HG03558 (cell line): ENCODE measurements around the gene PRKAG2.

Experiments
- ATAC-seq: cut with Tn5 transposase; IDR thresholded peaks from one replicate; pipeline ENCODE4 v1.9.1; 2021; ENCODE audit warnings: moderate number of reproducible peaks; ENCODE audit not compliant: unreplicated experiment; ENCODE audit errors: extremely low read depth

Gene PRKAG2

GRCh38 chr7:151723321-151723720 lies 153.6 kb downstream of the PRKAG2 start:
- ATAC-seq: no peak

GRCh38 chr7:151722533-151722932 lies 154.4 kb downstream of the PRKAG2 start:
- ATAC-seq: no peak

- no peak for ATAC-seq
Observed at GRCh38 chr7:151721694-151722093, 155.2 kb downstream of the PRKAG2 start.

GRCh38 chr7:151721236-151721635 lies 155.7 kb downstream of the PRKAG2 start:
- ATAC-seq: no peak

DNA sequence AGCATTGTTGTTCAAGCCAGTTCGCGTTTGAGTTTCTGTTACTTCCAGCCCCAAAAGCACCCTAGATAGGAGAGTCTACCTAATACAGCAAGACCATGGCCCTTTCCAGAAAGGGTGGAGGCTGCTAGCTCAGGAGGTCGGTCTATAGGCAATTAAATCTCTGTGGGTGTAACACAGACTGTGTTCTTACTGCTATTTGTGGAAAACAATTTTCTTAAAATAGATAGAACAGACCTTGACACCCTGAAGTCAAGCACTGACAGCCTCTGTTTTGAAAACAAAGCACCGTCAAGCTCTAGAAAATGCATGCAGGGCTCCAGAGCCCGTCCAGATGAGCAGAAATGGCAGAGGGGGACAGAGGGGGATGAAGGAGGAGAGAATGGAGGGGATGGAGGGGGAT lies 156.6 kb downstream of the PRKAG2 start:
- ATAC-seq: no peak

DNA sequence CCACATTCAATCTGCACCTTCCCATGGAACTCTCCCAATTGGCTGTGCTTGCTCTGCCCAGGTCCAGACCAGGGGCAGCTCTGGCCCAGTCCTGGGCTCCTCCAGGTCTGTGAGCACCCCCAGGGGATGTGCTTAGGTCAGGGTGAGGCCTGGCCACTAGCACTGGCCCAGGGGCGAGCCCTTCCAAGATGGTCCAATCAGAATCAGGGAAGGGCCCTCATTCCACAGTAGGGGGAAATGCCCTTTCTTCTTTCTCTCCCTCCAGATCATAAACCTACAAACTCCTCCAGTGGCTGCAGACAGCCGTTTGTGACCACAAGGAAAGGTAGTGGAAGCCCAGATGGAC lies 157.0 kb downstream of the PRKAG2 start:
- ATAC-seq: no peak

GRCh38 chr7:151719031-151719896 lies 157.7 kb downstream of the PRKAG2 start:
- no peak for ATAC-seq

DNA sequence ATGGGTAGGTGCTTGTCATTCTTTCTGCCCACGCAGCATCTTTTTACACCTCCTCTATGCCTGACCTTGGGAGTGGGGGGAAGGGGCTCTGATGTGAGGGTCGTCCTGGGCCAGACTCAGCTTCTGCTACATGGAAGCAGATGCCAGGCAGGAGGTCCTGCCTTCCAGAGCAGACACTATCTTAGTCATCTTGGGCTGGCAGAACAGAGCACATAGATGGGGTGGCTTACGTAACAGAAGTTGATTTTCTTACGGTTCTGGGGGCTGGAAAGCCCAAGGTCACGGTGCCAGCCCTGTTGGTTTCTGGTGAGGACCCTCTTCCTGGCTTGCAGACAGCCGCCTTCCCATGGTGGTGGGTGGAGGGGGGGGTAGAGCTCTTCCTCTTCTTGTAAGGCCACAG lies 159.0 kb downstream of the PRKAG2 start:
- no peak for ATAC-seq

DNA sequence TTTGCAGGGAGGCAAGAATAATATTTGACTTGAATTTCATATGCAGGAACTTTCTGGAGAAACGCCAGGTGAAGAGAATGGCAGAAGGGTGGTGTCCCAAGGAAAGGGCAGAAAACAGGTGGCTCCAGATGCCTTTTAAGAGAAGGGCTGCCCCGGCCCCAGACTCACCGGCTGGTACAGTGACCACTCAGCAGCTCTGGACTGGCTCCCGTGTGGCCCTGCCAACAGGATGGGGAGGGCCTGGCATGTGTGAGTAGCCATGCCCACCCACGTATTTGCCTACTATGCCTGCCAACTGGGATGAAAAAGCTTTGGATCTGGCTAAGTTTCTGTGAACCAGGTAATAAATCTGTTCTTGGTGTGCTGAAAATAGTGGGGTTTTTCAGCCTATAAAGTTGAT lies 159.5 kb downstream of the PRKAG2 start:
- no peak for ATAC-seq

DNA sequence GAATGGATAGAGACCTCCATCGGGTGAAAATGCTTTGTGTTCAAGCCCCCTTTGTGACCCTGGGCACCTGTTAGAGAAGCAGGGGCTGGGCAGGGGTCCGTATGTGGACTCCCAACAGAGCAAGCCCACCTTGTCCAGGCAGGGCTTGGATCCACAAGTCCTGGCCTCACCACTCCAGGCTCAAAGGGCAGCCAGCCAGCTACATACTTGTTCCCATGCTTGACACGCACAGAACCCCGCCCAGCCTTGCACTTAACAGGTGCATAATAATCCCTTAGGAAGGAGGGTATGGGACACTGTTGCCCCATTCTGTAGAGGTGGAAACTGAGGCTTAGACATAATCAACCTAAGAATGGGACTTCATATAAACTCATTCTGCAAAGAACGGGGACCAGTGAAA lies 160.6 kb downstream of the PRKAG2 start:
- no peak for ATAC-seq

- no peak for ATAC-seq
Observed at GRCh38 chr7:151715666-151716315, 161.1 kb downstream of the PRKAG2 start.

GRCh38 chr7:151714201-151714600 lies 162.7 kb downstream of the PRKAG2 start:
- no peak for ATAC-seq

DNA sequence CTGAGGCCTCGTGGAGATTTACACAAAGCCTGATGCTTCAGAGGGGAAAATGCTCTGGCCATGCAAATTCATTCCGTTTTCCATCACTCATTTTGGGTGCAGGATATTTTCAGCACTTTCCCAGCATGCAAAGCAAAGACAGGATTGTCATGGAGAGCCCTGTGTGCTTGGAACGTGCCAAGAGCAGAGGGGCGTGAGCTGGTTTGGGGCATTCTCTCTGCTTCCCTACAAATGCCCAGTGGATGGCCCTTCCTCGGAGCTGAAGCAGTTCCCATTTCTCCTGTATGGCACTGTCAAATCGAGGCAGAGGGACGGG lies 164.1 kb downstream of the PRKAG2 start:
- no peak for ATAC-seq

DNA sequence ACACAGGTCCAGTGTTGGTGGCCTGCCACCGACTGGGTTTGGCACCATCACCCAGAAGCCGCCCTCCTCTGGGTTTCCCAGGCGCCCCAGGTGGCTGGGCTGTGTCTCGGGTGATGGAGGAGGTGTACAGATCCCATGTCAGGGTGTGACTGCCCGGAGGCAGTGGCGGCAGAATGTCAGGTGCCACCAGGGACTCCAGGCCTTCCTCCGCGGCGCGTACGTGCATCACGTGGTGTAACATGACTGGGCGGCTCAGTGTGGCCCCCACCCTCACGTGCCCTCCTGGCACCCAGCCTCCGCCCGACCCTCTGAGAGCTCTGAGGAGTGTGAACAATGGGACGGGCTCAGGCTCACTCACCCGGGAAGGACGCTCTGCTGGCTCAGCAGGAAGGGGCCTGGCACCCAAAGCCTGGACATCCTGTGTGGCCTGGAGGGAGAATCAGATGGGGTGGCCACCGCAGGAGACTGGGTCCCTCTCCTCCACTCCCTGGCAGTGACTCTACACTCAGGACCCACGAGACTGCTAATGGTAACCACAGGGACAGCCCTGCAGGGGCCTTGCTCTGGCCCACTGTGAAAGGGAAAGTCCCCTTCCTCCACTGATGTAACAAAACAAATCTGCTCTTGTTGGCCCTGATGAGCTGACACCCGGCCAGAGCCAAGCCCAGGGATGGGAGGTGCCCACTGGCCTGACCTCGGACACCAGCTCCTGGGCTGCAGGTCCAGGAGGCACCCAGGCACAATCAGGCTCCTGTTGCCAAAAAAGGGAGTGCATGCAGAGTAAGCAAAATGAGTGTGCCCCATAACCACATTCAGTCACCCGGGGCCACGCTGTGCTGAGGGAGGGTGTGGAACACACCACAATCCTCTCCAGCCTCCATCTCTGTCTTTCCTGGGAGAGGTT lies 164.8 kb downstream of the PRKAG2 start:
- ATAC-seq: no peak

- ATAC-seq: no peak
Observed at GRCh38 chr7:151711435-151711872, 165.5 kb downstream of the PRKAG2 start.

DNA sequence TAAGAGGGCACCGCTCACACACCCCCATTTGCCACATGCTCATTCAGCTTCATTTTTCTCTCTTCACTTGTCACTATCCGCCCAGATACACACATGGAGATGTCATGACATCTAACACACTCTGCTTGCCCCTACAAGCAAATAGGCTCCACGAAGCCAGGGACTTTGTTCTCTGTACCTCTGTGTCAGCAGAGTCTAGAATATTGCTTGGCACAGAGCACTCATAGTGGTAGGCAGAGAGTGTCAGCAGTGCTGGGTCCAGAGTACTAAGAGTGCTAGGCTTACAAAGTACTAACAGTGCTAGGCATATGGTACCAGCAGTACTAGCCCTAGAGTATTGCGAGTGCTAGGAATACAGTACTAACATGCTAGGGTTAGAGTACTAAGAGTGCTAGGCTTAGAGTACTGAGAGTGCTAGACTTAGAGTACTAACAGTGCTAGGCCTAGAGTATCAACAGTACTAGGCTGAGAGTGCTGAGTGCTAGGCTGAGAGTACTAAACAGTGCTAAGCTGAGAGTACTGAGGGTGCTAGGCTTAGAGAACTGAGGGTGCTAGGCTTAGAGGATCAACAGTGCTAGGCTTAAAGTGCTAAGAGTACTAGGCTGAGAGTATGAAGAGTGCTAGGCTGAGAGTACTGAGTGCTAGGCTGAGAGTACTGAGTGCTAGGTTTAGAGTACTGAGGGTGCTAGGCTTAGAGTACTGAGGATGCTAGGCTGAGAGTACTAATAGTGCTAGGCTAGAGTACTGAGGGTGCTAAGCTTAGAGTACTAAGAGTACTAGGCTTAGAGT lies 166.1 kb downstream of the PRKAG2 start:
- no peak for ATAC-seq

DNA sequence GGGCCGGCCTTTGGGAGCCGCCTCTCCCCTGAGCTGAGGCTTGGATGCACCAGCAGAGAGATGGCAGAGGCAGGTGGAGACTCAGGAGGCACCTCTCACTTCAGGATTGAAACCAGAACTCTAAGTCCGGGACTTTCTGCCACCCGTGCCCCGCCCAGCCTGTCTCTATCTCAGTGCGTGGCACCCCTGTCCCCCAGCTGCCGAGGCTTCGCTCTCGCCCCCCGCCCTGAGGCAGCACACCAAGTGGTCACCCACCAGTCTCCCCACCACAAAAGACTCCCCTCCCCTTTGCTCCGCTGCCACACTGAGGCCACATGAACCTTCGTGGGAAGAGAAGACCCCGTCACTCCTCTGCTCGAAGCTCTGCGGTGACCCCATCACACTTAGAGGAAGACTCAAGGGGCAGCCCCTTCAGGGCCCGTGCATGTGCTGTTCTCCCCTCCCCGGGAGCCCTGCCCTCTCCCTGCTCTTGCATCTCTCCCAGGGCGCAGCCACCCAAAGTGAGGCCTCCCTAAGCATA lies 166.7 kb downstream of the PRKAG2 start:
- no peak for ATAC-seq

GRCh38 chr7:151709141-151710038 lies 167.5 kb downstream of the PRKAG2 start:
- ATAC-seq: no peak

GRCh38 chr7:151708610-151709009 lies 168.3 kb downstream of the PRKAG2 start:
- ATAC-seq: no peak
